Natural killer cell (primary cell): Measurements from ENCODE around the gene MRGPRE. TPM values are rescaled to one million over a fixed set of nuclear protein-coding genes. Genes with fewer than 3 reads are reported as not detected.

ENCODE experiments used
- ATAC-seq, 3 donors: fragments of 150-1000 bp in 2 of 3; fragments of 200-7000 bp in 1 of 3; cut with Tn5 transposase; 1 replicate in 1 of 3; 2 replicates in 2 of 3; pipeline ENCODE4 v1.10.0; 2021; ENCODE audit warnings: mild to moderate bottlenecking in 2 of 3, moderate library complexity in 2 of 3
- DNase-seq, 2 donors: peaks; one replicate each; pipeline versions ENCODE4 v3.0.0 to v3.0.0-alpha.2; 2013 to 2021; ENCODE audit warnings: mixed read lengths in 1 of 2
- H3K27ac ChIP-seq: one replicate; pipeline ENCODE4 v1.5.1; 2013; ENCODE audit warnings: mild to moderate bottlenecking, low read length
- H3K27me3 ChIP-seq: one replicate; pipeline ENCODE4 v1.6.1; 2013; ENCODE audit warnings: low read length; ENCODE audit not compliant: control insufficient read depth, insufficient read depth
- H3K36me3 ChIP-seq: one replicate; pipeline ENCODE4 v1.6.1; 2013; ENCODE audit warnings: low read length; ENCODE audit not compliant: control insufficient read depth, insufficient read depth
- H3K4me1 ChIP-seq: one replicate; pipeline ENCODE4 v1.6.1; 2013; ENCODE audit warnings: low read length; ENCODE audit not compliant: control insufficient read depth, insufficient read depth
- H3K4me3 ChIP-seq: one replicate; pipeline ENCODE4 v1.5.1; 2013; ENCODE audit warnings: low read length
- H3K9me3 ChIP-seq: one replicate; pipeline ENCODE4 v1.6.1; 2013; ENCODE audit warnings: low read length; ENCODE audit not compliant: control insufficient read depth, insufficient read depth
- H3K27ac Mint-ChIP-seq, 2 donors: one replicate each; pipeline ENCODE4 v1.8.0; 2022; ENCODE audit warnings: mild to moderate bottlenecking in 2 of 2, mixed read lengths in 2 of 2, moderate library complexity in 1 of 2
- H3K27me3 Mint-ChIP-seq, 2 donors: one replicate each; pipeline ENCODE4 v1.8.0; 2022; ENCODE audit warnings: low read depth in 2 of 2, mixed read lengths in 2 of 2
- H3K36me3 Mint-ChIP-seq: one replicate; pipeline ENCODE4 v1.8.0; 2022; ENCODE audit warnings: mixed read lengths
- H3K4me1 Mint-ChIP-seq, 2 donors: one replicate each; pipeline ENCODE4 v1.8.0; 2022; ENCODE audit warnings: mixed read lengths in 2 of 2
- H3K4me3 Mint-ChIP-seq: one replicate; pipeline ENCODE4 v1.8.0; 2022; ENCODE audit warnings: mild to moderate bottlenecking, moderate library complexity, mixed read lengths
- H3K9me3 Mint-ChIP-seq, 2 donors: one replicate each; pipeline ENCODE4 v1.8.0; 2022; ENCODE audit warnings: mixed read lengths in 2 of 2
- WGBS: methylation state at CpG from one replicate; pipeline ENCODE4 v1.1.7; 2013; ENCODE audit warnings: missing lambda C conversion rate; ENCODE audit not compliant: insufficient coverage; 5-methylcytosine and 5-hydroxymethylcytosine counted together
- intact Hi-C: fragments of 100-400 bp; cut with micrococcal nuclease; formaldehyde crosslinking; loops from one replicate; pipeline ENCODE4 v1.14.2; 2022
- total RNA-seq, 4 donors: library from RNA; stranded (reverse); fragments of 120-200 nt in 1 of 4; gene quantifications; one replicate each; pipeline versions ENCODE4 v1.2.3 to v1.2.4, GENCODE V29; 2013 to 2022
- TF ChIP-seq, protein P1 (sequence below): fragments of 200-600 bp; IDR thresholded peaks from one replicate; pipeline ENCODE4 v1.8.0; 2022; ENCODE audit warnings: antibody characterized with exemption

The MRGPRE gene
- total RNA-seq, 3 donors from 2014 or later (not counting 1 experiment from before 2014, with no cell fraction given), result not detected

DNA sequence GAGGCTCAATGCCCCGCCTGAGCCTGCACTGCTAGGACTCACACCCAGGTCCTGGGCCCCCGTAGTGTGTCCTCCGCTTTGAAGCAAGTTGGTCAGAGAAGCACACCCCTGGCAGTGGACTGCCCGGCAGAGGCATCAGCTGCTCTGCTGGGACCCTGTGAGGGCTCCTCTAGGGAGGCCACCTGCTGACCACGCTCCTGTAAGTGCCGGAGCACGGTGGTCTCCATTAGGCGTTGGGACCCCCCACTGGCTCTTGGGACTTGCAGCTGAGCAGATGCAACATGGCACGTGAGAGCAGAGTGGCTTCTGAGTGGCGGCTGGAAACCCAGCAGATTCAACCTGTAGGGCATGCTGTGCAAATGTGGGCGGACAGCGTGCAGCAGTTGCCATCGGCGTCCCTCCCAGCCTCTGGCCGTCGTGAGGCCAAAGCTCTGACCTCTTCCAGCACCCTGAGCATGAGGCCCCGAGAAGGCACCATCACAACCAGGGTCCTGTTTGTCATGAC lies 30.5 kb downstream of the MRGPRE start:
- no peak overlapping the region for H3K4me3 Mint-ChIP-seq
- 87% methylated on average over 17 of the region's 17 CpGs for WGBS
- H3K27me3 Mint-ChIP-seq, result peaks cover 0 to 22% of the 10 kb centered on the region in 2 donors
- peaks cover 56% of the 10 kb centered on the region for H3K4me1 ChIP-seq
- ATAC-seq (no peak), DNase-seq (no peak)
- H3K9me3 ChIP-seq, result no peaks in the 10 kb centered on the region
- intact Hi-C loops, result no loop called here
- no peaks in the 10 kb centered on the region for H3K36me3 Mint-ChIP-seq
- H3K4me1 Mint-ChIP-seq, result peaks cover 15 to 19% of the 10 kb centered on the region in 2 donors
- no peak overlapping the region for H3K27ac Mint-ChIP-seq
- peaks cover 31% of the 10 kb centered on the region for H3K27me3 ChIP-seq
- H3K4me3 ChIP-seq, result no peak overlapping the region
- TF ChIP-seq, protein P1, sequence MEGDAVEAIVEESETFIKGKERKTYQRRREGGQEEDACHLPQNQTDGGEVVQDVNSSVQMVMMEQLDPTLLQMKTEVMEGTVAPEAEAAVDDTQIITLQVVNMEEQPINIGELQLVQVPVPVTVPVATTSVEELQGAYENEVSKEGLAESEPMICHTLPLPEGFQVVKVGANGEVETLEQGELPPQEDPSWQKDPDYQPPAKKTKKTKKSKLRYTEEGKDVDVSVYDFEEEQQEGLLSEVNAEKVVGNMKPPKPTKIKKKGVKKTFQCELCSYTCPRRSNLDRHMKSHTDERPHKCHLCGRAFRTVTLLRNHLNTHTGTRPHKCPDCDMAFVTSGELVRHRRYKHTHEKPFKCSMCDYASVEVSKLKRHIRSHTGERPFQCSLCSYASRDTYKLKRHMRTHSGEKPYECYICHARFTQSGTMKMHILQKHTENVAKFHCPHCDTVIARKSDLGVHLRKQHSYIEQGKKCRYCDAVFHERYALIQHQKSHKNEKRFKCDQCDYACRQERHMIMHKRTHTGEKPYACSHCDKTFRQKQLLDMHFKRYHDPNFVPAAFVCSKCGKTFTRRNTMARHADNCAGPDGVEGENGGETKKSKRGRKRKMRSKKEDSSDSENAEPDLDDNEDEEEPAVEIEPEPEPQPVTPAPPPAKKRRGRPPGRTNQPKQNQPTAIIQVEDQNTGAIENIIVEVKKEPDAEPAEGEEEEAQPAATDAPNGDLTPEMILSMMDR, result no peak
- H3K27ac ChIP-seq, result no peak overlapping the region
- no peaks in the 10 kb centered on the region for H3K36me3 ChIP-seq
- no peaks in the 10 kb centered on the region for H3K9me3 Mint-ChIP-seq

DNA sequence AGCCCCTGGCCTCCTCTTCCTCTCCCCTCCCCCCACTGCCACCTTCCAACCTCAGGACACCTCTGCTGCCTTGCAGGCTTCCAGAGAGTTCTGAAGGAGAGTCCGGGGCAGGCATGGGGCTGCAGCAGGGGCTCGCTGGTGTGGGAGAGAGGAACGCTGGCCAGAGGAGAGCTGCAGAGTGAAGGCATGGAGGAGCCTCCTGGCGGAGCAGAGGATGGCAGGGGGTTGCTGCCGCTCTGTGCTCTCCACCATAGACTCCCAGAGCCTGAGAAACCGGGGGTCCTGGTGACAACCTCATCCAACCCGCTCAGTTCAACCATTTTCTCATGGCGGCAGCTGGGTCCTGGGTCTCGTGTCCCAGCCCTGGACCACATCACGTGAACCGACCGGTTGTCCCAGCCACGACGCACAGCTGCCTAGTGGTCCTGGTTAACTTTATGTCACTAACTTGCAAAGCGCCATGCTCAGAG lies 31.1 kb downstream of the MRGPRE start:
- H3K9me3 ChIP-seq, result no peaks in the 10 kb centered on the region
- no peak overlapping the region for H3K4me3 ChIP-seq
- Mint-ChIP-seq H3K9me3 (no peaks in the 10 kb centered on the region), H3K27me3 (peaks cover 0 to 22% of the 10 kb centered on the region in 2 donors), H3K4me1 (peaks cover 15 to 19% of the 10 kb centered on the region in 2 donors), H3K36me3 (no peaks in the 10 kb centered on the region), H3K27ac (no peak overlapping the region), H3K4me3 (no peak overlapping the region)
- no peak for DNase-seq
- no peaks in the 10 kb centered on the region for H3K36me3 ChIP-seq
- H3K27me3 ChIP-seq, result peaks cover 31% of the 10 kb centered on the region
- no peak overlapping the region for H3K27ac ChIP-seq
- TF ChIP-seq, protein P1, result no peak
- intact Hi-C loops, result no loop called here
- H3K4me1 ChIP-seq, result peaks cover 53% of the 10 kb centered on the region
- ATAC-seq, result no peak
- whole genome bisulfite sequencing, result 87% methylated on average over 15 of the region's 15 CpGs

DNA sequence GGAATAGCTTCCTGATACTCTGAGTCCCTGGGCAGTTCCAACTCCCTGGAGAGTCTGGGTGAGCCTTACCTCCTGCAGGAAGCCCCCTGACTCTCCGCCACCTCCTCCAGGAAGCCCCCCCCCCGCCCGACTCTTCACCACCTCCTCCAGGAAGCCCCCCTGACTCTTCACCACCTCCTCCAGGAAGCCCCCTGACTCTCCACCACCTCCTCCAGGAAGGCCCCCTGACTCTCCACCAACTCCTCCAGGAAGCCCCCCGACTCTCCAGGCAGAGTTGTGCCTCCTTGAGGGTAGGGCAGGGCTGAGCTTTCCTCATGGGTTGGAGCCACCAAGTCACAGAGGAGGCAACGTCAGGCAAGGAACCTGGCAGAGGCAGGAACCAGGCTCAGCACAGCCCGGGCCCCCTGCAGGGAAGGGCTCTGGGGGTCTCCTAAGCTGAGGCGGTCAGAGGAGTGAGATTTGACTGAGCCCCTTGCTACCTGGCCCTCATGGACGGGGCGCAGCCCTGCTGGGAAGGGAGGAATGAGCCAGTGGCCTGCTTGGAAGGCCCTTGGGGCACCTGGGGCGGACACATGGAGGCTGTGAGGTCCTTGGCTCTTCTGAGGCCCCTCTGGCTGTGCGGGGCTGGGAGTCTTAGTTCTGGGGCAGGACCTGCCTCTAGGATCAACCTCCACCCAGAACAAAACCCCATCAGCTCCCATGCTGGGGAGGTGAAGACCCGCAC lies 31.7 kb downstream of the MRGPRE start:
- TF ChIP-seq, protein P1, result no peak
- H3K27ac Mint-ChIP-seq, result no peak overlapping the region
- no peaks in the 10 kb centered on the region for H3K36me3 Mint-ChIP-seq
- Histone ChIP-seq H3K4me3 (no peak overlapping the region), H3K9me3 (no peaks in the 10 kb centered on the region), H3K27me3 (peaks cover 31% of the 10 kb centered on the region), H3K27ac (no peak overlapping the region), H3K4me1 (peaks cover 47% of the 10 kb centered on the region), H3K36me3 (no peaks in the 10 kb centered on the region)
- no peak overlapping the region for H3K4me3 Mint-ChIP-seq
- H3K9me3 Mint-ChIP-seq, result no peaks in the 10 kb centered on the region
- ATAC-seq (no peak), DNase-seq (no peak)
- intact Hi-C loops, result no loop called here
- peaks cover 0 to 25% of the 10 kb centered on the region in 2 donors for H3K27me3 Mint-ChIP-seq
- WGBS, result 73% methylated on average over 10 of the region's 12 CpGs
- H3K4me1 Mint-ChIP-seq, result peaks cover 15 to 16% of the 10 kb centered on the region in 2 donors
